HG02840 (cell line): ENCODE data around the gene PP2D1.
"Not testable (repeated sequence)": the region's sequence is repeated elsewhere in the genome, so short reads cannot be mapped to it uniquely, and the experiment has no call there.

Experiments used
- ATAC-seq: cut with Tn5 transposase; IDR thresholded peaks from one replicate; pipeline ENCODE4 v1.9.1; 2021; ENCODE audit warnings: mild to moderate bottlenecking, moderate library complexity, moderate number of reproducible peaks; ENCODE audit not compliant: unreplicated experiment, low FRiP score

Gene PP2D1

DNA sequence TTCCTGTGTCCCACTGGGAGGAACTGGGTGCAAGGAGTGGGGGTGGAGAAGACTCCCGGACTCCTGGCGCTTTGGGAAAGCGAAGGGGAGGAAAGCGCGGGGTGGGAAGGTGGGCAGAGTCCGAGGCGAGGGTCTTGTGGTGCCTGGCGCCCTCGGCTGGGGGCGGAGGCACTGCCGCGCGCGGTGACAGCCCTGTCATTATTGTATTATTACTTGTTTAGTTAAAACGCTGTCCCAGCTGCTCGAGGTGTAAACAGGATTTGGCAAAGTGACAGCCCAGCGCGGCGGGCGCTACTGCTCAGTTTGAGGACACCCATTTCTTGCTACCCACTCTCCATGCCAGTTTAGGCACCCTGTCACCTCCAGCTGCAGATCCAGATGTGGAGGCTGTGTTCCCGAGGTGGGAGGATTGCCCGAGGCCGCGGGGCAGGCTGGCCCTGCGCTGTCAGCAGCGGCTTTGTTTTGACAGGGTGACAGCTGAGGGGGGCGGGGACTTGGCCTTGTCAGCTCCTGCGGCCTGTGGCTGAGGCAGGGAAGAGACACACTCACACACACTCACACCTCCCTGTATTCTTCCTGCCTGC, 29.2 kb upstream of the PP2D1 start:
- peak; percentile 40 for ATAC-seq

DNA sequence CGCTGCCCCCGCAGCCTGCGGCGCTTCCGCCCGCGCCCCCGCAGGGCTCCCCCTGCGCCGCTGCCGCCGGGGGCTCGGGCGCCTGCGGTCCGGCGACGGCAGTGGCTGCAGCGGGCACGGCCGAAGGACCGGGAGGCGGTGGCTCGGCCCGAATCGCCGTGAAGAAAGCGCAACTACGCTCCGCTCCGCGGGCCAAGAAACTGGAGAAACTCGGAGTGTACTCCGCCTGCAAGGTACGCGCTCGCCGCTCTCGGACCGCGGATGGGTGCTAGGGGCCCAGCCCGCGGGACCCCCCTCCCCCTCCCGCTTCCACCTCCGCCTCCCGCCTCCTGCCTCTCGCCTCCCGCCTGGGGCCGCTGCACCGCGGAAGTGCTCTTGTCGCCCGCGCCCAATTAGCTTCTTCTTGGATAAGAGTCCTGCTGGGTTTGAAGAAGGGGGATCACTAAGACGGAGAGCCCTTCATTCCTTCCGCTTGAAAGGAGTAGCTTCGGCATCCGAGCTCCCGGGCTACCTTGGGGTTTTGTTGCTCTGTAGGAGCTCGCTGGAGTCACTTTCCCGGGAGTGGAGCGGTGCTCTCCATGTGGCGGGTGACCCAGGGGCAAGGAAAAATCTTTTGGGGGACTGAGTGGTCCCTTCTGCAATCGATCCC, 28.6 kb upstream of the PP2D1 start:
- peak; percentile 41 for ATAC-seq

DNA sequence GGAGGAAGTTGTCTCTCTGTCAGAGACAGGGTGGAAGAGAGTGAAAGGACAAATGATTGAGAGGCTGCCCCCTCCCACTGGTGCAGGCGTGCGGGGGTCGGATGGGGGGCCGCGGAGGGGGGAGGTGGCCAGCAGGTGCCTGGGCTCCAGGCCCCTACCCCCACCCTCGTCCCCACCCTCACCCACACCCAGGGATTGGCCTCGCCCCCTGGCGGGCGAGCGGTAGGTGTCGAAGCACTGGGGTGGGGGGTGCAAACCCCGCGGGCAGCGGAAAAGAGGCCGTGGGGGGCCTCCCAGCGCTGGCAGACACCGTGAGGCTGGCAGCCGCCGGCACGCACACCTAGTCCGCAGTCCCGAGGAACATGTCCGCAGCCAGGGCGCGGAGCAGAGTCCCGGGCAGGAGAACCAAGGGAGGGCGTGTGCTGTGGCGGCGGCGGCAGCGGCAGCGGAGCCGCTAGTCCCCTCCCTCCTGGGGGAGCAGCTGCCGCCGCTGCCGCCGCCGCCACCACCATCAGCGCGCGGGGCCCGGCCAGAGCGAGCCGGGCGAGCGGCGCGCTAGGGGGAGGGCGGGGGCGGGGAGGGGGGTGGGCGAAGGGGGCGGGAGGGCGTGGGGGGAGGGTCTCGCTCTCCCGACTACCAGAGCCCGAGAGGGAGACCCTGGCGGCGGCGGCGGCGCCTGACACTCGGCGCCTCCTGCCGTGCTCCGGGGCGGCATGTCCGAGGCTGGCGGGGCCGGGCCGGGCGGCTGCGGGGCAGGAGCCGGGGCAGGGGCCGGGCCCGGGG, 27.9 kb upstream of the PP2D1 start, which contains the start of gene KAT2B:
KAT2B (plus strand) TSS at position 682 of the 783 bp plus-strand sequence; CDS start at position 714, 32 bp downstream.
- ATAC-seq, result peak; percentile 54

DNA sequence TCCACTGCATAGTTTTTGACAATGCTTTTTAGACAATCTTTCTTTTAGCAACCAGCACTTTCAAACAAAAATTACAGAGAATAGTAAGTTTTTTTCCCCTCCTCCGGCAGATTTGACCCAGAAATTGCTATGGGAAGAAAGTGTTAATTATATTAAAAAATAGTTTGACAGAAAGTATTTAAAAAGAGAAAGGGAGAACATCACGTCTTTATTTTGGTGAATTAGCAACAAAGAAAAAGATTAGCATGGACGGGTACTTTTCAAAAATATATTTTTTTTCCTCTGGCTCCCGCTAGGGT, 27.4 kb upstream of the PP2D1 start:
- no peak for ATAC-seq

DNA sequence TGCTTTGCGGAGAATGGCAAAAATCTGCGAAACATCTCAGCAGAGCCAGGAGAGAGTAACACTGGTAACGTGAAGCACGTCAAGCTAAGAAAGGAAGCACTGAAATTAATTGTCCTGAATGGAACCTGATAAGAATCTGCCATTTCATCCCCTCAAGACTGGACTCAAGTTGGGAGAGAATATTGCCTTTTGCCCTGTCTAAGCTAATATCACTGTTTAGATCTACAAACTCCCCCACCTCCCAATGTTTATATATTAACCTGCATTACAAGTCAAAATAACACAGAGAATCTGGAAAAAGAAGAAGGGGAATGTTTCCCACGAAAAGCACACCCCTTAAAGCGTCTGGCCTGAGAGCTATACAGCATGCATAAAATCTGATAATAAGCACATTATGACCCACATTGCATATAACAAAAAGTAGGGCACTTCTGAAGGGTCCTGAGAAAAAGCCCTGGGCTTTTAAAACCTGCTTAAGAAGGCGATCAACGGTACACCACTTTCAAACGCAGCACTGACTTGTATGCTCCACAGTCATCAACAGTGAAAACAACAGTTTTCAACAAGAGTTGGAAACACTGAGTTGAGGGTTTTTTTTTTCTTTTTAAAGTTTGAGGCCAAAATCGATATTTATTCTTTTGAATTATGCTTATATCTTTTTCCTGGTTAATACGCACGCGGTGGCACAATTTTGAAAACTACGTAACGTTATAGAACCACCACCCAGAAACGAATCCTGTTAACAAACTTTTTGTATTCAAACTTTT, 26.8 kb upstream of the PP2D1 start:
- ATAC-seq, result no peak

DNA sequence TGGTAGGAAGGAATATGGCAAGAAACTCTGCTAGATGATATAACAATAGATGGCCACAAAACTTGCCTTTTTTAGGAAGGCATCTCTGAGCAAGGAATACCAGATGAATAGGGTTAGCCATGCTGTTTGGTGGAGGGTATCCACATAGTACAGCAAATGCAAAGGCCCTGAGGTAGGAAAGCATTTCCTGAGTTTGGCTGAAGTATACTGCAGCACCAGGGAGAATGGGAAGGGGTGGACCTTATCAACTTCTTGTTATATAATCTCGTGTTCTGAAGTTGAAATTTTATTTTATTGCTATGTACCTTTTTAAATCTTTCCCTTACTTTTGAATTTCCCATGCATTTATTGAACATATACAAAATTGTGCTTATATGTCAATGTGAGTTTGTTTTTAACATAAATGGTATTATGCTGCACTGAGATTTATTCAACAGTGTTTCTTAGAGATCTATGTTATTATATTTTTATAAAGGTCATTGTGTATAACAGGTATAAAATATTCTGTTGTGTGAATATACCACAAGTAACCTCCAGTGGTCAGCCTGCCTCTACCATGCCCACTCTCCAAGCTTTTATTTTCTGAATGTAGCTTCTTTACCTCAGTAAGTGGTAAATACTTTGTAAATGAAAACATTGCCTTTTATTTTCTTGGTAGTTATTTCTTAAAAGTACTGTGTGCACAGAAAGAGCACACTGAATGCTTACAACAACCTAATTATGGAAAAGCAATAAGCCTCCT, 25.4 kb upstream of the PP2D1 start:
- ATAC-seq, result no peak

DNA sequence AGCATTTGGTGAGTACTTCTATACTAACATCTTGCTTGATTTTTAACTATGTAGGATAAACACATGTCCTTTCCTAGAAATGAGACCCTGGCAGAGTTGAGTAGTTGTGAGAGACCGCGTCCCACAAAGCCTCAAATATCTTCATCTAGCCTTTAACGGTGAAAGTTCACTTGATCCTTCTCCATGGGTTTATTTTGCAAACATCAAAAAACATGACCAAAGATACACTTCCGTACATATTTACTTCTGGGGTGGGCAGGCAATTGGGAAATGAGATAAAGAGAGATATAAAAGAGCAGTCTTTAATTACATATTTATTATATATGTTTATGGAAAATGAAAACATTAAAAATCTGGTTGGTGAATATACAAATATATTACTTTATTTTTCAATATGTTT, 23.0 kb upstream of the PP2D1 start:
- ATAC-seq, result no peak

DNA sequence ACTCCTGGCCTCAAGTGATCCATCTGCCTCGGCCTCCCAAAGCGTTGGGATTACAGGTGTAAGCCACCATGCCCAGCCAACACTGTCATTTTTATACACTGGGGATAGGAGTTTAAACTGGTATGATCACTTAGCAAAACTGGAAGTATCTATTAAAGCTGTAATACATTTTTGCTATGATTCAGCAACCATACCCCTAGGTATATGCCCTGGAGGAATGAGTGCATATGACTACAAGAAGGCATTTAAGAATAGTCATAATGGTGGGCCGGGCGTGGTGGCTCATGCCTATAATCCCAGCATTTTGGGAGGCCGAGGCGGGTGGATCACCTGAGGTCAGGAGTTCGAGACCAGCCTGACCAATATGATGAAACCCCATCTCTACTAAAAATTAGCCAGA, 19.9 kb upstream of the PP2D1 start:
- ATAC-seq, result not testable (repeated sequence)

DNA sequence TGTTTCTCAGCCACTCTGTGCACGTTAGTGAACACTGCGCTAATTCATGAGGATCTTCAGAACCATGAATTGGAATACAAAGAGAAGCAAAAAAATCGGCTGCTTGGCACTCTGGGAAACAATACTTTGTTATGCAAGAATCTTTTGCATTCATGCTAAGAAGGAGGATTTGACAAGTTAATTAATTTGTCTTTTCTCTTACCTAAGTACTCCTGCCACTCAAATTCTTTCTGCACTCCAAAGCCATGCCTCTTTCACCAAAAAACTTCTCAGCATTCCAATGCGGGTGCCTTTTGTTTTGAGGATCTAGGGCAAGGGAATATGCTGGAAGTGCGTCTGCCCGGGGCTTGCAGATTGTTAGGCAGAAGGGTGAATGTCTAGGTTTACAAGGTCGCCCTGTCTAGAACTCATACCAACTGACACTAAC, 16.9 kb upstream of the PP2D1 start:
- ATAC-seq, result no peak

DNA sequence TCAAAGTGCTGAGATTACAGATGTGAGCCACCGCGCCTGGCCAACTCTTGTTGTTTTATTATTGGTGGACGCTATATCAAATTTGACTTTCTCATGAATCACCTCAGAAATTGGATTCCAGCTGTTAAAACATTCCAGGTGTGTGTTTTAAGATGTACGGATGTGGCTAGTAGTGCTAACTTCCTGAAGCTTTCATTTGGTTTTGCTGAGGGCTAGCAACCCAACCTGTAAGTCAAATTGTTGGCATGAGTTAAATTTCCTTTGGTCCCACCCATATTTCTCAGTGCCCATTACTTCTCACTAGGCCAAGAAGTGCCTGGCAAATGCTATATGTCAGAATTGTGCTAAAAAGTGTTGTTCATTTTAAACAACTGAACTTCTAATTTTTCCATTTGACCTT, 15.1 kb upstream of the PP2D1 start:
- no peak for ATAC-seq

DNA sequence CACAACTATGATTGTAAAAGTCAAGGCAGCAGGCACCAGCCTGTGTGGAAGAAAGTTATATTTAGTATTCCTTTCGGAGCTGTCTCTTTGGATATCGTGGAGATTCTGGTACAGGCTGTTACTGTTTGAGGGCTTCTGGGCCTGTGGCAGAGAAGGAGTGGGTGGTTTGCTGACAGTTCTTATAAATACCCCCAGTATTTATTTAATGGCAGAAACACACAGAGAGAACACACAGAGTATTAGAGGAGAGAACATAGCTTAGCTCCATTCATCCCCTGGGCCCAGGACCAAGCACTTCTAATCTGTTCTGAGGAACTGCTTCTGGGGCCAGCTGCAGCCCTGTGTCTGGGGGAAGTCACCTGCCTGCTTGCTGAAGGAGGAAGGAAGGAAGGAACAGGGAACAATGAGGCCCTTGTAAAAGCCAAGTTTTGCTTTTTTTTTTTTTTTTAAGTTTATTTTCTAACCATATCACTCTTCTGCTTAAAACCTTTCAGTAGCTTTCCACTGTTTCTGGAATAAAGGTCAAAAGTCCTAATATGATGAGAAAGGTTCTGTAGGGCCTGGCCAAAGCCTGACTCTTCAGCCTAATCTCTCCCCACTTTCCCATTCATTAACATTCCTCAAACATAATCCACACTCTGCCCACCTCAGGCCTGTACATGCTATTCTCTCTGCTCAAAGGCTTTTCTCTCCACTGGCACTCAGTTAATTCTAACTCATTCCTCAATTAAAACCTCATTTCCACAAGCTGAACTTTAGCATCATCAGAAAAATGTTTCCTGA, 11.8 kb upstream of the PP2D1 start:
- ATAC-seq, result no peak

DNA sequence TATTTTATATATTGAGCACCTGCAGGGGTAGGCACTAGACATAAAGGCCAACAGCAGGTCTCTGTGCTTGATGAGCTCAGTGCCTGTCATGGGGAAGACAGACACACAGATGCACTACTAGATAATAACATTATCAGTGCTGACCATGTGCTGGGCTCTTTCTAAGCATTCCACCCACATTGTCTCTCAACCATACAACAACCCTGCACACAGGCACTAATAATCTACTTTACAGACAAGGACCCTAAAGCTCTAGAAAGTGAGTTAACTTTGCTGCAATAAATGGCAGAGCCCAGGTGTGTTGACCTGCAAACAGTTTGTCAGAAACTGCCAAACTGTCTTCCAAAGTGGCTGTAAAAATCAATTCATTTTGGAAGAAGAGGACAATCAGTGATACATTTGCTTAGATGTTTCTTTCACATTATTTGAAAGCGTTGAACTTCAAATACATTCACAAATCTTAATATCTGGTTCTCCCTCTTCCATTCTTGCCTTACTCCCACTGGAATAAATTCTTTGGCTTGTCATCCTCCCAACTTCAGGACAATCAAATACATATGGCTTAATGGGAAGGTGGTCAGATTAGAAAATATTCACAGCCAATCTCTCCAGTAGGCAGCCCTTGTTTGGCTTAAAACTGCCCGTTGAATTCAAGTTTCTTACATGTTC, 11.0 kb upstream of the PP2D1 start:
- ATAC-seq, result no peak

DNA sequence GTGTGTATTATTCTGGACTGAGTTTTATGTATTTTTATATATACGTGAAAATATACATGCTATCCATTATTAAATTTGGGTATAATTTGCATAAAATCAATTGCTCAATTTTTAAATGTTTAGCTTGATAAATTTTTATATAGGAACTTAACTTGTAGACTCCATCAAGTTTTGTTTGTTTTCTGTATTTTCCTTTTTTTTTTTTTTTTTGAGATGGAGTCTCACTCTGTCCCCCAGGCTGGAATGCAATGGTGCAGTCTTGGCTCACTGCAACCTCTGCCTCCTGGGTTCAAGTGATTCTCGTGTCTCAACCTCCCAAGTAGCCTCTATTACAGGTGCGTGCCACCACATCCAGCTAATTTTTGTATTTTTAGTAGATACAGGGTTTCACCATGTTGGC, 4.0 kb upstream of the PP2D1 start:
- not testable (repeated sequence) for ATAC-seq

DNA sequence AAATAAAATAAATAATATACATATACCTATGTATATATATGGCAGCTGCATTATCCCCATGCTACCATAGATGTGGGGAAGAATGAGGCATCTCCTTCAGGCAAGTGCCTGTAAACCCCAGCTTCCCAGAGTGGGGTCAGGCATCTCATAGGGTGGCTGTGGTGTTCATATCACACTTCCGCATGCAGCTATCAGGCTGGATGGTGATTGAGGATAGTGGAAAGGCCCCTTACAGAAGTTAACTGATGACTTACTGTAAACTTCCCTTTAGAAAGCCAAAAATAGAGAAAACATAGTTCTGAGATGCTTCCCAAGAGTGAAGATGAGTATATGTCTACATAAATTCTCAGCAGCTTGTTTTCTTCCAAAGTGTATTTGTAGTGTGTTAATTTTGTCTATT, 3.5 kb upstream of the PP2D1 start:
- no peak for ATAC-seq

DNA sequence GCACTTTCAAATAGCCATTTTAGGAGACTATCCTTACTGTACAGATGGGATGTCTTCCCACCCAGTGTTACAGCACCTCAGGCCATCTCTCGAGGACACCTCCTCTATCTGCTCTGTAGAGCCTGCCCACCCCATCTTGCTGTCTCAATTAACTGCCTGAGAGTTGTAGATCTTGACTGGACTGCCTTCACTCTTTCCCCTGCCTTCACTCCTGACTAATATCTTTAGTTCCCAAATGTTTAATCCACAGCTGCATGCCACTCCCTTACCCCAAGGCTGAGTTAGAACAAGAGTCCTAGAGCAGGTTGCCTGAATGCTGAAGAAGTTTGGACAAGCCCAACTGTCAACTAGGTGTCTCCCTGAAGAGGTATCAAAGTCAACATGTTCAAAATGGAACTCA, 1.3 kb upstream of the PP2D1 start:
- ATAC-seq, result no peak

DNA sequence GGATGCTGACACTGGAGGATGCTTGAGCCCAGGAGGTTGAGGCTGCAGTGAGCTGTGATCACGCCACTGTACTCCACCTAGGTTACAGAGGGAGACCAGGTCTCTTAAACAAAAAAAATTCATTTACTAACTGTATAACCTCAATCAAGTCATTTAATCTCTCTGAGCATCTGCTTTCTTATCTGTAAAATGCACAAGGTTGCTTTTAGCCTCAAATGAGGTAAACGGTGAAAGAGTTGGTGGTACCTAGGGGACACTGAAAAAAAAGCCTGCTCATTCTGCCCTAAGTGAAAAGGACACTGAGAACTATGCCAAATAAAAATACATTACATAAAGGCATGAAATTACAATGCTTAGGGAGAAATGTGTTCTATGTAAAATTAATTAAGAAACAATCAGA, 3.4 kb downstream of the PP2D1 start:
- ATAC-seq, result no peak

DNA sequence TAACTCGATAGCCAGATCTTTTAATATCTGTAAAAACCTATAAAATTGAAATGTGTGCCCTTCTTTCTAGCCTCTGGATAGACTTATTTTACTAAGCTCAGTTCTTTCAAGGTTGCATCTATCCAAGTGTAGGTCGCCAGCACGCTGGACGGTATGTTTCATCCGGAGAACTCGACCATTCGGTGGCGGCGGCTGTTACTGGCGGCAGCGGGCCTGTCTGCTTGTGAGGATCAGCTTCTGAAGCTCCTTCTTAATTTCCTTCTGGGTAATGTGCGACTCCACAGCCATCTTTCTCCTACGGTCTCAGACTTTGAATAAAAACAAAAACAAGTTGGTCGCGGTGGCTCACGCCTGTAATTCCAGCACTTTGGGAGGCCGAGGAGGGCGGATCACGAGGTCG, 4.1 kb downstream of the PP2D1 start:
- ATAC-seq, result no peak

DNA sequence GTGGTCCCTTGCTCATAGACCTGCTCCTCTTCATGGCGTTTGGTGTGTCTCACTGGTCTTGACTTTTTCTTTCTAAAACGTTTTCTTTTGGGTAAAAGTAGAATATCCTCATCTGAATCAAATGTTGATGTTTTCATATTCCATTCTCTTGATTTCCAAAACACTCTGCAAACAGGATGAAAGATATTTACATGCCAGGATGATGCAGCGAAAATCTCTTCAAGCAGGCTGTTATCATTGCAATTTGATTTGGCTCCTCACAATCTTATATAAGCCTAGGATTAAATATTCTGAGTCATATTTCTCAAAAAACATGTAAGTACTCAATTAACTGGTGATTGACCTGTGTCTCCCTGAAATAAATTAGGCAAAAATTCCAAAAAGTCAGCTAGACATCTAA, 10.1 kb downstream of the PP2D1 start:
- ATAC-seq, result no peak

DNA sequence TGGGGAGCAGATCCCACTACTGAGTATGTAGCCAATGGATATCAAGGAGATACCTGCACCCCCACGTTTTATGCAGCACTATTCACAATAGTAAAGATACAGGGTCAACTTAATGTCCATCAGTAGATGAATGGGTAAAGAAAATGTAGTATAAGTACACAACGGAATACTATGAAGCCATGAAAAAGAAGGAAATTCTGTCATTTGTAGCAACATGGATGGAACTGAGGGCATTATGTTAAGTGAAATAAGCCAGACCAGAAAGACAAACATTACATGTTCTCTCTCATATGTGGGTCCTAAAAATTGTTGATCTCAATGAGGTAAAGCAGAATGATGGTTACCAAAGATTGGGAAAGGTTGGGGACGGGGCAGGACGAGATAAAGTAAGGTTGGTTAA, 14.6 kb downstream of the PP2D1 start:
- no peak for ATAC-seq
